ENCODE measurements around the gene RAI1. TPM values are rescaled to one million over a fixed set of nuclear protein-coding genes. Genes with fewer than 3 reads are reported as not detected.

The RAI1 gene
- total and polyA plus RNA-seq, 2 of the 8 experiments (the other 6 are each of a cell fraction or from before 2014, with no cell fraction given) = 0.39 to 1.2 TPM

- Histone ChIP-seq H3K4me1 (replicated peaks in 1 of 4; ENCODE audit: control insufficient read depth in 3 of 4, insufficient read depth in 4 of 4, low read length in 3 of 4) (peaks cover 13 to 40% (median 22%) of the 10 kb centered on the region in 4 experiments), H3K4me3 (ENCODE audit: extremely low read depth in 1 of 4, insufficient read depth in 2 of 4, low read depth in 3 of 4, low read length in 4 of 4) (no peak overlapping the region), H3K79me1 (ENCODE audit: low read depth, low read length) (no peaks in the 10 kb centered on the region), H4K5ac (ENCODE audit: insufficient read length, low read depth, low read length) (no peak overlapping the region), H3K23ac (ENCODE audit: insufficient read length) (no peak overlapping the region), H3K9ac (replicated peaks in 1 of 4; ENCODE audit: extremely low read depth in 1 of 4, low read depth in 3 of 4, low read length in 3 of 4) (no peak overlapping the region), H2AK5ac (ENCODE audit: low read depth, low read length) (no peak overlapping the region), H4K8ac (ENCODE audit: extremely low read depth, insufficient read depth, low read length) (no peak overlapping the region; the same call in 1 of the 2 replicates), H2AFZ (ENCODE audit: low read length) (no peak overlapping the region), H2BK120ac (replicated peaks; ENCODE audit: low read depth, low read length) (no peak overlapping the region), H2BK15ac (ENCODE audit: low read length) (no peak overlapping the region), H3K79me2 (ENCODE audit: control insufficient read depth in 1 of 2, insufficient read depth in 2 of 2, low read length in 2 of 2) (no peaks in the 10 kb centered on the region), H2BK5ac (ENCODE audit: low read depth, low read length) (peak overlapping the region; percentile 27; the same call in 1 of the 2 replicates), H3K27ac (ENCODE audit: low read depth, low read length) (no peak overlapping the region), H2BK12ac (ENCODE audit: low read depth, low read length) (peak overlapping the region; percentile 90; the same call in 1 of the 2 replicates), H3K4me2 (ENCODE audit: insufficient read depth in 1 of 2, low read depth in 2 of 2, low read length in 2 of 2) (peak overlapping the region; percentile 54 to 64; a peak in 1 of 4 replicates), H3K18ac (ENCODE audit: extremely low read depth, low read length) (no peak overlapping the region; the same call in 1 of the 2 replicates), H3K4ac (replicated peaks; ENCODE audit: insufficient read length, low read depth, low read length) (no peak overlapping the region), H4K20me1 (replicated peaks in 1 of 2; ENCODE audit: control insufficient read depth in 1 of 2, insufficient read depth in 2 of 2, low read length in 2 of 2) (peaks cover 4 to 6% of the 10 kb centered on the region in 2 experiments), H3K56ac (replicated peaks; ENCODE audit: insufficient read length, low read depth, low read length) (no peak overlapping the region), H3K23me2 (ENCODE audit: low read depth, low read length) (no peaks in the 10 kb centered on the region), H3K14ac (ENCODE audit: insufficient read length) (no peak overlapping the region), H3K27me3 (replicated peaks in 1 of 4; ENCODE audit: control insufficient read depth in 3 of 4, extremely low read depth in 1 of 4, insufficient read depth in 3 of 4, low read length in 3 of 4) (peaks cover 1 to 61% (median 41%) of the 10 kb centered on the region in 4 experiments), H3K36me3 (ENCODE audit: control insufficient read depth in 2 of 4, insufficient read depth in 4 of 4, low read length in 3 of 4) (no peaks in the 10 kb centered on the region), H3K9me3 (ENCODE audit: insufficient read depth in 2 of 2, low read depth in 1 of 2, low read length in 1 of 2) (no peaks in the 10 kb centered on the region), H4K91ac (replicated peaks; ENCODE audit: insufficient read length, low read length) (peak overlapping the region; percentile 50), H2BK20ac (ENCODE audit: low read length) (no peak overlapping the region)
- POLR2A ChIA-PET (ENCODE audit: partially characterized antibody) = interaction anchor here (1.2 to 2.3 kb wide), 2 partner anchors 13 to 18 kb away, joined by 4 to 7 read pairs; no protein-coding TSS in a partner anchor
- CTCF ChIA-PET (ENCODE audit: partially characterized antibody) = interaction anchor here (0.8 to 4.4 kb wide), 7 partner anchors 9 to 38 kb away, joined by 3 to 19 read pairs (median 3); no protein-coding TSS in a partner anchor
- TF ChIP-seq KDM4A (IDR thresholded peaks at IDR 0.05; ENCODE audit: low read depth, low read length, severe bottlenecking) = no peak
- TF ChIP-seq RFX5 (IDR thresholded peaks at IDR 0.05; ENCODE audit: borderline replicate concordance, low read depth, low read length) = no peak
- TF ChIP-seq ASH2L (IDR thresholded peaks at IDR 0.05; ENCODE audit: low read length) = no peak
- TF ChIP-seq TAF7 (optimal IDR thresholded peaks at IDR 0.05; ENCODE audit: borderline replicate concordance, low read depth, low read length) = no peak
- no peak for FAIRE-seq
- no peak for DNase-seq (ENCODE audit: low read depth in 1 of 2, low spot score in 2 of 2)
- 65% methylated on average over 4 of the region's 4 CpGs; no CpG with 5 or more reads in 1 of the 2 experiments for WGBS, 2 experiments (ENCODE audit: extremely low coverage in 1 of 2, insufficient coverage in 1 of 2, insufficient read length in 1 of 2, insufficient replicate concordance in 2 of 2, low coverage in 1 of 2, low lambda C conversion rate in 2 of 2, missing lambda C conversion rate in 1 of 2)
Measured at GRCh38 chr17:17710355-17710727, 29.1 kb downstream of the RAI1 start.

Measured in H1 (cell line).